ENCODE measurements around the gene PPP1R2B. TPM values are rescaled to one million over a fixed set of nuclear protein-coding genes. Genes with fewer than 3 reads are reported as not detected.

The PPP1R2B gene
- total RNA-seq, 2 experiments from 2014 or later = 0.16 TPM; not detected in 1

GRCh38 chr5:156865427-156865826 lies 15.3 kb downstream of the PPP1R2B start:
- no peaks in the 10 kb centered on the region for H3K27me3 Mint-ChIP-seq
- DNase-seq (no peak), ATAC-seq (no peak)
- no peak overlapping the region for H3K27ac Mint-ChIP-seq
- TF ChIP-seq CTCF (IDR thresholded peaks at IDR 0.05) = no peak
- no peak overlapping the region for H3K4me3 Mint-ChIP-seq
- intact Hi-C loops (cut with micrococcal nuclease) = no loop called here
- peaks cover 6% of the 10 kb centered on the region for H3K9me3 Mint-ChIP-seq
- H3K36me3 Mint-ChIP-seq (ENCODE audit: low read depth) = peaks cover 5% of the 10 kb centered on the region
- ChIA-PET POLR2A (interaction anchor here (0.6 kb wide), 1 partner anchor 55 kb away, joined by 3 read pairs; no protein-coding TSS in a partner anchor), CTCF (interaction anchor here (0.6 kb wide), 1 partner anchor 955 kb away, joined by 5 read pairs; no protein-coding TSS in a partner anchor)
- peaks cover 6% of the 10 kb centered on the region for H3K4me1 Mint-ChIP-seq (ENCODE audit: low read depth)

- POLR2A ChIA-PET = no interaction called here
- CTCF ChIA-PET = interaction anchor here (1.0 kb wide), 2 partner anchors 17 to 34 kb away, joined by 3 read pairs; no protein-coding TSS in a partner anchor
- Mint-ChIP-seq H3K27me3 (no peaks in the 10 kb centered on the region), H3K36me3 (ENCODE audit: low read depth) (peaks cover 6% of the 10 kb centered on the region), H3K4me3 (no peak overlapping the region), H3K9me3 (peaks cover 19% of the 10 kb centered on the region), H3K27ac (no peak overlapping the region), H3K4me1 (ENCODE audit: low read depth) (peaks cover 4% of the 10 kb centered on the region)
- no peak for TF ChIP-seq CTCF (IDR thresholded peaks at IDR 0.05)
- no peak for ATAC-seq
- intact Hi-C loops (cut with micrococcal nuclease) = no loop called here
- no peak for DNase-seq
Measured at GRCh38 chr5:156870498-156870839, 20.4 kb downstream of the PPP1R2B start.

- H3K9me3 Mint-ChIP-seq = peaks cover 19% of the 10 kb centered on the region
- H3K4me1 Mint-ChIP-seq (ENCODE audit: low read depth) = peaks cover 4% of the 10 kb centered on the region
- intact Hi-C loops (cut with micrococcal nuclease) = no loop called here
- H3K27me3 Mint-ChIP-seq = no peaks in the 10 kb centered on the region
- ATAC-seq = no peak
- no peak for DNase-seq
- TF ChIP-seq CTCF (IDR thresholded peaks at IDR 0.05) = no peak
- no peak overlapping the region for H3K4me3 Mint-ChIP-seq
- no peak overlapping the region for H3K27ac Mint-ChIP-seq
- CTCF ChIA-PET = no interaction called here
- H3K36me3 Mint-ChIP-seq (ENCODE audit: low read depth) = peaks cover 6% of the 10 kb centered on the region
- POLR2A ChIA-PET = no interaction called here
Measured at GRCh38 chr5:156871212-156871611, 21.1 kb downstream of the PPP1R2B start.

- no peaks in the 10 kb centered on the region for H3K36me3 Mint-ChIP-seq (ENCODE audit: low read depth)
- no peak overlapping the region for H3K27ac Mint-ChIP-seq
- POLR2A ChIA-PET = no interaction called here
- TF ChIP-seq CTCF (IDR thresholded peaks at IDR 0.05) = no peak
- ATAC-seq (no peak), DNase-seq (no peak)
- H3K27me3 Mint-ChIP-seq = no peaks in the 10 kb centered on the region
- H3K4me3 Mint-ChIP-seq = no peak overlapping the region
- peaks cover 3% of the 10 kb centered on the region for H3K4me1 Mint-ChIP-seq (ENCODE audit: low read depth)
- H3K9me3 Mint-ChIP-seq = no peaks in the 10 kb centered on the region
- CTCF ChIA-PET = interaction anchor here (1.0 to 1.4 kb wide), 3 partner anchors 9 to 592 kb away, joined by 3 to 4 read pairs (median 3); no protein-coding TSS in a partner anchor
- intact Hi-C loops (cut with micrococcal nuclease) = no loop called here
Measured at GRCh38 chr5:156879665-156880285, 29.7 kb downstream of the PPP1R2B start.

- H3K27me3 Mint-ChIP-seq = peaks cover 2% of the 10 kb centered on the region
- ChIA-PET CTCF (no interaction called here), POLR2A (no interaction called here)
- H3K27ac Mint-ChIP-seq = no peak overlapping the region
- intact Hi-C loops (cut with micrococcal nuclease) = no loop called here
- no peak overlapping the region for H3K4me3 Mint-ChIP-seq
- no peak for TF ChIP-seq CTCF (IDR thresholded peaks at IDR 0.05)
- H3K36me3 Mint-ChIP-seq (ENCODE audit: low read depth) = no peaks in the 10 kb centered on the region
- no peak for DNase-seq
- ATAC-seq = no peak
- H3K9me3 Mint-ChIP-seq = no peaks in the 10 kb centered on the region
- peaks cover 3% of the 10 kb centered on the region for H3K4me1 Mint-ChIP-seq (ENCODE audit: low read depth)
Measured at GRCh38 chr5:156883316-156883875, 33.3 kb downstream of the PPP1R2B start.

All from activated CD8-positive, alpha-beta T cell treated with anti-CD3 and anti-CD28 coated beads for 36 hours (primary cell).